Measurements from ENCODE around the gene ZNF786. TPM values are rescaled to one million over a fixed set of nuclear protein-coding genes. Genes with fewer than 3 reads are reported as not detected.
"Not testable (repeated sequence)": the region's sequence is repeated elsewhere in the genome, so short reads cannot be mapped to it uniquely, and the experiment has no call there.

Gene ZNF786
- total RNA-seq, 1 donor from 2014 or later, result 6.6 TPM

GRCh38 chr7:149084407-149084806 is 6.1 kb downstream of the ZNF786 start:
- no peak for DNase-seq (ENCODE audit: low read depth, low spot score)

- no peak for DNase-seq (ENCODE audit: low read depth, low spot score)
These were observed 8.6 kb downstream of the ZNF786 start for GRCh38 chr7:149081914-149082313.

GRCh38 chr7:149077594-149077993 is 12.9 kb downstream of the ZNF786 start:
- DNase-seq (ENCODE audit: low read depth, low spot score), result no peak

- DNase-seq (ENCODE audit: low read depth, low spot score), result no peak
These were observed 15.2 kb downstream of the ZNF786 start for GRCh38 chr7:149075286-149075685.

- no peak for DNase-seq (ENCODE audit: low read depth, low spot score)
These were observed 16.2 kb downstream of the ZNF786 start for GRCh38 chr7:149074116-149074885.

- no peak for DNase-seq (ENCODE audit: low read depth, low spot score)
These were observed 18.1 kb downstream of the ZNF786 start for GRCh38 chr7:149072438-149072775.

GRCh38 chr7:149071641-149072437 is 18.7 kb downstream of the ZNF786 start:
- DNase-seq (ENCODE audit: low read depth, low spot score), result no peak

GRCh38 chr7:149071182-149071635 is 19.3 kb downstream of the ZNF786 start:
- DNase-seq (ENCODE audit: low read depth, low spot score), result no peak

GRCh38 chr7:149070372-149071125 is 20.0 kb downstream of the ZNF786 start:
- no peak for DNase-seq (ENCODE audit: low read depth, low spot score)

- DNase-seq (ENCODE audit: low read depth, low spot score), result no peak
These were observed 22.6 kb downstream of the ZNF786 start for GRCh38 chr7:149067869-149068268.

- DNase-seq (ENCODE audit: low read depth, low spot score), result no peak
These were observed 27.0 kb downstream of the ZNF786 start for GRCh38 chr7:149063476-149063875.

GRCh38 chr7:149062217-149062899 is 28.2 kb downstream of the ZNF786 start:
- DNase-seq (ENCODE audit: low read depth, low spot score), result not testable (repeated sequence)

- DNase-seq (ENCODE audit: low read depth, low spot score), result no peak
These were observed 30.4 kb downstream of the ZNF786 start for GRCh38 chr7:149060156-149060555.

GRCh38 chr7:149053885-149054284 is 36.6 kb downstream of the ZNF786 start:
- no peak for DNase-seq (ENCODE audit: low read depth, low spot score)

- DNase-seq (ENCODE audit: low read depth, low spot score), result no peak
These were observed 37.1 kb downstream of the ZNF786 start for GRCh38 chr7:149053384-149053783.

GRCh38 chr7:149050941-149051340 is 39.6 kb downstream of the ZNF786 start:
- no peak for DNase-seq (ENCODE audit: low read depth, low spot score)

GRCh38 chr7:149048805-149049204 is 41.7 kb downstream of the ZNF786 start:
- DNase-seq (ENCODE audit: low read depth, low spot score), result no peak

GRCh38 chr7:149046416-149046815 is 44.1 kb downstream of the ZNF786 start:
- DNase-seq (ENCODE audit: low read depth, low spot score), result no peak

GRCh38 chr7:149043936-149044335 is 46.6 kb downstream of the ZNF786 start:
- no peak for DNase-seq (ENCODE audit: low read depth, low spot score)

GRCh38 chr7:149041350-149041749 is 49.2 kb downstream of the ZNF786 start:
- DNase-seq (ENCODE audit: low read depth, low spot score), result no peak

GRCh38 chr7:149038641-149039040 is 51.9 kb downstream of the ZNF786 start:
- DNase-seq (ENCODE audit: low read depth, low spot score), result not testable (repeated sequence)

All from pulmonary artery endothelial cell (primary cell).